Fibroblast of pulmonary artery (primary cell): Measurements from ENCODE around the gene ZBTB7A.

Experiments used
- DNase-seq: peaks from one replicate; pipeline ENCODE4 v3.0.0-alpha.2; 2010; ENCODE audit warnings: low read depth
- H3K4me3 ChIP-seq: replicated peaks from 2 replicates; pipeline ENCODE4 v1.5.1; 2011; ENCODE audit warnings: low read depth, mild to moderate bottlenecking, control low read depth, low read length, moderate library complexity
- TF ChIP-seq, protein P1 (sequence below): IDR thresholded peaks from 2 replicates; pipeline ENCODE4 v1.5.1; 2011; ENCODE audit warnings: mild to moderate bottlenecking, control low read depth, low read length, inconsistent platforms; ENCODE audit errors: missing control alignments

The ZBTB7A gene

DNA sequence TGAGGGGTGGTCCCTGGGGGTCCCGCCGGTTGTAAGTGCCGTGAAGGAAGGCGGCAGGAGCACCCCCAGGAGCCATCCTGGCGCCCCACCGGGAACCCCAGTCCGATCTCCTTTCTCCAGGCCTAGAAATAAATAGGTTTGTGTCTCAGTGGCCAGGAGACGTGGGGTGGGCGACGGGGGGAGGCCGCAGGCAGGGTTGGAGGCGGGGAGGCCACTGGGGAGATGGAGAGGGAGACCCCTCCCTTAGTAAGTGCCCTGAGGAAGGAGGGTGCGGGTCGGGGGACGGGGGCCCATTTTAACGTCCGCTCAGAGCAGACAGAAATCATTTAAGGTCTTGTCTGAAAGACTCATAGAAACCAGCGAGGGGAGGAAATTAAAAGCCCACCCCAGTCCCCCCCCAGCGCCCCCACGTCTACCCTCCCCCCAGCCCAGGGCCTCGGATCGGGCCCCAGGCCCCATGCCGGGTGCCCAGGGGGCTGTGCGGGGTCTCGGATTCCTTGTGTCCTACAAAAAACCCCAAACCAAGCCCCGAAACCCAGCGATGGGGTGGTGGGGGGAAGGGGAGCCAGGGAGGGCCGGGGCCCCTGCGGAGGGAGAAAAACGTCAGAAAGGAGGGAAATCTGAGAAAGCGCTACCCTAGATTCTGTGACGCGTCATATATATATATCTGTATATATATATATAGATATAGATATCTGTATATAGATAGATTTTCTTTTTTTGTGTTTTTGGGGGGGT is 19.6 kb downstream of the ZBTB7A start:
- TF ChIP-seq, protein P1, sequence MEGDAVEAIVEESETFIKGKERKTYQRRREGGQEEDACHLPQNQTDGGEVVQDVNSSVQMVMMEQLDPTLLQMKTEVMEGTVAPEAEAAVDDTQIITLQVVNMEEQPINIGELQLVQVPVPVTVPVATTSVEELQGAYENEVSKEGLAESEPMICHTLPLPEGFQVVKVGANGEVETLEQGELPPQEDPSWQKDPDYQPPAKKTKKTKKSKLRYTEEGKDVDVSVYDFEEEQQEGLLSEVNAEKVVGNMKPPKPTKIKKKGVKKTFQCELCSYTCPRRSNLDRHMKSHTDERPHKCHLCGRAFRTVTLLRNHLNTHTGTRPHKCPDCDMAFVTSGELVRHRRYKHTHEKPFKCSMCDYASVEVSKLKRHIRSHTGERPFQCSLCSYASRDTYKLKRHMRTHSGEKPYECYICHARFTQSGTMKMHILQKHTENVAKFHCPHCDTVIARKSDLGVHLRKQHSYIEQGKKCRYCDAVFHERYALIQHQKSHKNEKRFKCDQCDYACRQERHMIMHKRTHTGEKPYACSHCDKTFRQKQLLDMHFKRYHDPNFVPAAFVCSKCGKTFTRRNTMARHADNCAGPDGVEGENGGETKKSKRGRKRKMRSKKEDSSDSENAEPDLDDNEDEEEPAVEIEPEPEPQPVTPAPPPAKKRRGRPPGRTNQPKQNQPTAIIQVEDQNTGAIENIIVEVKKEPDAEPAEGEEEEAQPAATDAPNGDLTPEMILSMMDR: no peak
- no peak for DNase-seq
- no peak overlapping the region for H3K4me3 ChIP-seq

DNA sequence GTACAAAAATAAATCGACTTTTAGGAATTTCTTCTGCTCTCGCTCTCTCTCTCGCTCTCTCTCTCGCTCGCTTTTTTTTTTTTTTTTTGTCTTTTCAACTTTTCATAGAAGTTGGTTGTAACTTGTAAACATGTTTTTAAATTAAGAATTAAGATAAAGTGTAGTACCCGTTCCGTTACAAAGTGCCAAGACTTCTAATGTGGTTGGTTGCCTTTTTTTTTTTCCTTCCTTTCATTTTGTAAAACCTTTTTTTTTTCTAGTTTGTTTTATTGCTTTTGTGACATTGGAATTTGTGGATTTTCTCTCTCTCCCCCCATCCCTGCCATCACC is 20.4 kb downstream of the ZBTB7A start:
- no peak for DNase-seq
- TF ChIP-seq, protein P1: no peak
- no peak overlapping the region for H3K4me3 ChIP-seq

DNA sequence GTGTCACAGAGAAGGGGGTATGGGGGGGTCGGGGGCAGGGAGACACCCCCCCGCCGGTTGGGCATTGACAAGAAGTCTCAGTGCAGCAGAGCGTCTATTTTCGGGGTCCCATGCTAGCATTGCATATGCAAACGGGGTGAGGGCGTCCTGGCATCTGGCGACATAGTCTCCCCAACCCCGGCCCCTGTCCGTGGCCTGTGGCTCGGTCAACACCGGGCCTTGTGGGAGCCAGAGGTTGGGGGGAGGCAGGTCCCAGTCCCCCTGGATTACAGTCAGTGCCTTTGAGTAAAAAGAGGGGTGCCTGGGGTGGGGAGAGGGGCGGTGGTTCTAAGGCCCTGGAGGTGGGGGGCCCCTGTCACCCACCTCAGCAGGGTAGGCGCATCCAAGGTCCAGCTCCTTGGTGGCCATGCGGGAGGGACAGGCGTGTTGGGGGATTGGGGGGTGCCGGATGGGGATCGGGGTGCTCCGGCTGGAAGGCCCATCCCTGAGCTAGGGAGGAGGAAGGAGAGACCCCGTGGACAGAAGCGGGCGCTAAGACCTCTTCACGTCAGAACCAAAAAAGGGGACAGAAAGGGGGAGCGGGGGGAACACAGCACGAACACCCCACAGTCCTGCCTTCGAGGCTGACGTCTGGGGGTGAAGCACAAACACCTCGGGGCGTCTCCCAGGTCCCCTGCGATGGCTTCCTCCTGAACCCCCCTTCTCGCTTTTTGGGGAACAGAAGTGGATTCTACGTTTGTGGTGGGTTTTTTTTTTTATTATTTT is 20.9 kb downstream of the ZBTB7A start:
- H3K4me3 ChIP-seq: no peak overlapping the region
- no peak for DNase-seq
- TF ChIP-seq, protein P1: no peak

DNA sequence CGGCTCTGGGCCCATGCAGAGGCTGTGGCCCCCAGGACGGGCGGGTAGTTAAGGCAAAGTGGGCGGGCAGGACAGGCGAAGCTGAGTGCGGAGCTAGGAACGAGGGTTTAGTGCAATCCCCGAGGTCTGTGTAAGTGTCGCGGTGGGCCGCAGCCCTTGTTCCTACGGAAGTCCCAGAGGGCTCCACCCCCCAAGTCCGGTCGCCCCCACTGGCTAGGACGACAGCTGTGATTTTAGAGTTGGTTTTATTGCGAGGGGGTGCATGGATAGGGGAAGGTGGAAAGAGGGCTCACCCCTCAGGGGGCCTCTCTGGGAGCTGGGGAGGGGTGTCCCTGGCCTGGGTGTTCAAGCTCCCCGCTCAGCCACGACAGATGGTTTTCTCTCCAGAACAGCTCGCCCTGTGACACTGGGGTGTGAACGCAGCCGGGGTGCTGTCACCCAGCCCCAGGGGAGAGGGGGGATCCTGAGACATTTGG is 21.7 kb downstream of the ZBTB7A start:
- H3K4me3 ChIP-seq: no peak overlapping the region
- DNase-seq: no peak
- TF ChIP-seq, protein P1: no peak

DNA sequence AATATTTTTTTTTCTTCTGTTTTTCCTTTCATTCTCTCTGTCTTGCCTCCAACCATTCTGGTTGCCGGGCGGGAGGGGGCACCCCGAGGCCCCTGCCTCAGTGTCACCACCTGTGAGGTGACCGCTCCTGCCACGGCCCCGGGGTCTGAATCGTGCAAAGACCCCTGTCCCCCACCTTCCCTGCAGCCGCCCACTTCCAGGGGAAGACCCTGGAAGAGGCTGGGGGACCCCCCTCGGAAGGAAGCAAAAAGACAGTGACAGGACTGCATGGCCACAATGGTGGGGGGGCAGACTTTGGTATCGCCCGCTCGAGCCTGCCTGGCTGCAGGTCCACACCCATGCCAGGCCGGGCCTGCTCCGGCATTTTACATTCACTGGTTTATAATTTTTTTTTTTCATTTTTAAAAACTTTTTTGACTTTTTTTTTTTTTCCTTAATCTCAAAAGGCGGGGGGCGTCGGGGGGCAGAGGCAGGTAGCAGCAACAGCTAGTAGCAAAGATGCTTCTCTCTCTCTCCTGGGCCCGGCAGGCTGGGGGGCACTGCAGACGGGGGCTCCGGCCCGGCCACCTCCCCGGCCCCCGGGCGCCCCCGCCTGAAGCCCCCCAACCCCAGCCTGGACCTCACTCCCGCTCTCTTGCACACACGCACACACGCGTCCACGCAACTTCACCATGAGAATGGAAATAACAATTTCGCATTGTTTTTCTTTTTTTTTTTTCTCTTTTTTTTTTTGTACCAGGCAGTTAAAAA is 22.6 kb downstream of the ZBTB7A start:
- H3K4me3 ChIP-seq: no peak overlapping the region
- TF ChIP-seq, protein P1: no peak
- DNase-seq: no peak

DNA sequence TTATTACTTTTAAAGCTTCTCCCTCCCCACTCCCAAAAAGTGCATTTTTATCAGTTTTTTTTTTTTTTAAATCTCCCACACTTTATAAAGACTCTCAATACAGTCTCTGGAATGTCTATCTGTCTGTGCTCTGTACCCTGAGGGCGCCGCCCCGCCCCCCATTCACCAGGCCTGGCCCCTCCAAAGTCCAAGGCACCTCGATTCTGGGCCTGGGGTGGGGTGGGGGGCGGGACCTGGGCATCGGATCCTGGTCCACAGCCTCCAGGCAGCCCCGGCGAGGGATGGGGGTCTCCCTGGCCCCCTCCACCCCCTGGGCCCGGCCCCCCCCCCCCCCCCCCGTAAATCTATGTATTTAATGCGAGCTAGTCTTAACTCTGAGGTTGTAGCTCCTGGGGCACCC is 23.3 kb downstream of the ZBTB7A start:
- TF ChIP-seq, protein P1: no peak

More for the DNA sequence above, 23.3 kb downstream of the ZBTB7A start:
- no peak overlapping the region for H3K4me3 ChIP-seq
- DNase-seq: no peak
